GM10248 (cell line): ENCODE results near the gene RET.
"Not testable (repeated sequence)": the region's sequence is repeated elsewhere in the genome, so short reads cannot be mapped to it uniquely, and the experiment has no call there.

Source experiments
- CTCF ChIA-PET: fragments of 300-600 bp; sonication (Branson Sonifier 250); formaldehyde crosslinking; extraction: SDS; loops from one replicate; lab custom pipeline; 2021; ENCODE audit warnings: antibody characterized with exemption; lab: Yijun Ruan, JAX
- POLR2A ChIA-PET: fragments of 350-650 bp; sonication (Branson Sonifier 250); formaldehyde crosslinking; extraction: SDS; loops from one replicate; lab custom pipeline; 2020; ENCODE audit warnings: antibody characterized with exemption; lab: Yijun Ruan, JAX
- DNase-seq: peaks from one replicate; pipeline ENCODE4 v3.0.0; 2012; ENCODE audit errors: extremely low spot score
- CTCF ChIP-seq: IDR thresholded peaks from 2 replicates; pipeline ENCODE4 v1.5.1; 2012; ENCODE audit warnings: mild to moderate bottlenecking, low read depth; ENCODE audit errors: extremely low read depth, missing control alignments, control extremely low read depth

The RET gene

GRCh38 chr10:43094085-43094484, 17.2 kb downstream of the RET start:
- no peak for DNase-seq
- no peak for TF ChIP-seq CTCF
- CTCF ChIA-PET: interaction anchor here (1.0 to 1.6 kb wide), 2 partner anchors 14 to 28 kb away, joined by 3 to 4 read pairs; no protein-coding TSS in a partner anchor

GRCh38 chr10:43099339-43099738, 22.5 kb downstream of the RET start:
- DNase-seq, POLR2A ChIA-PET, CTCF ChIA-PET: not testable (repeated sequence)

More at GRCh38 chr10:43094085-43094484, 17.2 kb downstream of the RET start:
- POLR2A ChIA-PET: no interaction called here

GRCh38 chr10:43099928-43100327, 23.1 kb downstream of the RET start:
- DNase-seq: no peak
- ChIA-PET POLR2A (no interaction called here), CTCF (no interaction called here)
- TF ChIP-seq CTCF: no peak

GRCh38 chr10:43100366-43100765, 23.5 kb downstream of the RET start:
- no peak for DNase-seq
- POLR2A ChIA-PET: no interaction called here
- TF ChIP-seq CTCF: no peak
- CTCF ChIA-PET: no interaction called here

GRCh38 chr10:43102063-43102828, 25.4 kb downstream of the RET start:
- DNase-seq: no peak
- TF ChIP-seq CTCF: no peak
- CTCF ChIA-PET: interaction anchor here (0.7 to 1.2 kb wide), 2 partner anchors 23 to 35 kb away, joined by 3 to 4 read pairs; no protein-coding TSS in a partner anchor
- POLR2A ChIA-PET: no interaction called here

GRCh38 chr10:43105102-43105955, 28.5 kb downstream of the RET start:
- CTCF ChIA-PET: interaction anchor here (0.9 to 1.5 kb wide), 4 partner anchors 37 to 347 kb away, joined by 3 to 5 read pairs (median 3); no protein-coding TSS in a partner anchor
- peak; percentile 99 for TF ChIP-seq CTCF
- POLR2A ChIA-PET: no interaction called here
- DNase-seq: peak; percentile 91
